ENCODE measurements around the gene F12.
"Not testable (repeated sequence)": the region's sequence is repeated elsewhere in the genome, so short reads cannot be mapped to it uniquely, and the experiment has no call there.

F12 gene

DNA sequence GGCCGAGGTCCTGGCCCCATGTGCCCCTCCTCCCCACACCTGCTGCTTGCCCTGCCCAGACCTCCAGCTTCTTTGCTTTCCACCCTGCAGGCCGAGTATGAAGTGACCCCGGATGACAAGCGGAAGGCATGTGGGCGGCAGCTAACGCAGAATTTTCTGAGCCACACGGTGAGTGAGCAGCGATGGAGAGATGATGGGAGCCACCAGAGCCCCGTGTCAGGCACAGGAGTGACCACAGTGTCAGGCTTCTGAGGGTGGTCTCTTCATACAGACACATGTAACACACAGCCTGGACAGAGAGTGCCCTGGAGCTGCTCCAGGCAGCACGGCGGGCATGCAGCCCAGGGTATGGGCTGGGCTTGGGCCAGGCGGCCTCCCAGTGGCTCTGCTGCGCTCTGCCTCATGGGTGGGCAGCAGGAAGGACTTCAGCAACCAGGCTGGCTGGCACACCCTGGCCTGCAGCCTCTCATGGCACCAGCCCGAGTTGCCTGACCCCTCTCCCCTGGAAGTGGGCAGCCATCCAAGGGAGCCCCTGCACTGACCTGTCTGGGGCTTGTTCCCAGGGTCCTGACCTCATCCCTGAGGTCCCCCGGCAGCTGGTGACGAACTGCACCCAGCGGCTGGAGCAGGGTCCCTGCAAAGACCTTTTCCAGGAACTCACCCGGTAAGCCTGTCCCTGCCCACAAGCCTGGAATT lies 22.9 kb upstream of the F12 start:
- DNase-seq, result no peak

DNA sequence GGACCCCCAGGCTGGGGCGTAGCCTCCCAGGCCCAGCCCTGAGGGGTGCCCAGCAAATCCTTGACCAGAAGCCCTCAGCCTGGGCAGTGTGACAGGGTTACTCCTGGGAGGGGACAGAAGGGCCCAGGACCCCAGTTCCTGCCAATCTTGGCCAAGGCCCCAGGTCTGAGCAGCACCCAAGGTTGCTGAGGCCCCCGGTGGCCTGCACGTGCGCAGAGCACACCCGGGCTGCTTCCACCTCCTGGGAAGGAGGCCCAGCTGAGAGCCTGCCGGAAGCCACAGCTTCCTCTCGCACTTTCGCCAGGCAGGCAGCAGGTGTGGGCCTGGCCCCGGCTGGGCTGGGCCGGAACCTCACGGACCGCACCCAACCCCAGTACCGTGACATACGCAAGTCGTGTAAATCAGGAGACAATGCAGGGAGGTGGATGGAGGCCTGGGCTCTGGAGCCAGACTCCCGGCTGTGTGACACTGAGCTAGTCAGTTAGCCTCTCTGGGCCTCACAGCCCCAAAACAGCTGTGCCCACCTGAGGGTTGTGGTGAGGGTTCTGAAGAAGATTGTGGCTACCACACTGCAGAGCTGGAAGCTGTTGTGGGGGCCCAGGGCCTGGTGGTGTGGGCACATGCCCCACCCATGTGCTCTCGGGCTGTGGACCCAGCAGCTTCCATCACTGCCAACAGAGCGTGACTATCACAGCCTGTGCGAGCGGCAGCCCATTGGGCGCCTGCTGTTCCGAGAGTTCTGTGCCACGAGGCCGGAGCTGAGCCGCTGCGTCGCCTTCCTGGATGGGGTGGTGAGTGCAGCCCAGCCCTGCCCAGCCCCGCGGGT lies 22.2 kb upstream of the F12 start:
- peak in 3 of 4 experiments; percentile 41 to 55 (median 54) for DNase-seq

GRCh38 chr5:177430972-177431316 lies 21.6 kb upstream of the F12 start:
- DNase-seq, result no peak

DNA sequence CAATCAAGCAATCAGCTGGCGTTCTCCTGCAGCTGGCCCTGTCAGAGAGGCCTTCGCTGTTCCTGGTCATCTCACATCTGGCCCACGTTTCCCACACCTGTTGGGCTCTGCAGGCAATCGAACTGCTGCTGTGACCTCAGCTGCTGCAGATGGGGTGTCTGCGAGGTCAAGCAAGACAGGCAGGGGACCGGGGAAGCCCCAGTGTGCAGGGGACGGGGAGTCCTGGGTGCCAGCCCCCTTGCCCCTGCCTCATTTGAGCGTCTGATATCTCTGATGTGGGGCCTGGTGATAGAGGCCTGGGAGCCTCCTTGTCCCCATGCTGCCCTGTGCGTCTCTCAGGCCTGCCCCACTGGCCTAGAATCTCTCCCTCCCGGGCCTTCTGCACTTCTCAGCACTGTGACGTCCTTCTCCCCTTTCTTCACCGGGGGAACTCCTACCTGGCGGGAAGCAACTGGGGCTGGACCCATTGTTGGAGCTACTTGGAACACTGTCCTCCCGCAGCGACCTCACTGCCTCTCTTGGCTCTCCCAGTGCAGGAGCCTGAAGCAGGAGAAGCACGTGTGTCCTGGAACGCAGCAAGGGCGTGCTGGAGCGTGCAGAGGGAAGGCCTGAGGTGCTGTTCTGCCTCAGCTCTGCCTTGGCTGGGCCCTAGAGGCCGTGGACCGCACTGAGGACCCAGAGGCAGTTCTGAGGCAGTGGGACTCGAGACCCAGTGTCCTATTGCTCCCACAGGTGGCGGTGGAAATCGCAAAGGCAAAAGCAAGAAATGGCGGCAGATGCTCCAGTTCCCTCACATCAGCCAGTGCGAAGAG lies 21.0 kb upstream of the F12 start:
- DNase-seq, result no peak

DNA sequence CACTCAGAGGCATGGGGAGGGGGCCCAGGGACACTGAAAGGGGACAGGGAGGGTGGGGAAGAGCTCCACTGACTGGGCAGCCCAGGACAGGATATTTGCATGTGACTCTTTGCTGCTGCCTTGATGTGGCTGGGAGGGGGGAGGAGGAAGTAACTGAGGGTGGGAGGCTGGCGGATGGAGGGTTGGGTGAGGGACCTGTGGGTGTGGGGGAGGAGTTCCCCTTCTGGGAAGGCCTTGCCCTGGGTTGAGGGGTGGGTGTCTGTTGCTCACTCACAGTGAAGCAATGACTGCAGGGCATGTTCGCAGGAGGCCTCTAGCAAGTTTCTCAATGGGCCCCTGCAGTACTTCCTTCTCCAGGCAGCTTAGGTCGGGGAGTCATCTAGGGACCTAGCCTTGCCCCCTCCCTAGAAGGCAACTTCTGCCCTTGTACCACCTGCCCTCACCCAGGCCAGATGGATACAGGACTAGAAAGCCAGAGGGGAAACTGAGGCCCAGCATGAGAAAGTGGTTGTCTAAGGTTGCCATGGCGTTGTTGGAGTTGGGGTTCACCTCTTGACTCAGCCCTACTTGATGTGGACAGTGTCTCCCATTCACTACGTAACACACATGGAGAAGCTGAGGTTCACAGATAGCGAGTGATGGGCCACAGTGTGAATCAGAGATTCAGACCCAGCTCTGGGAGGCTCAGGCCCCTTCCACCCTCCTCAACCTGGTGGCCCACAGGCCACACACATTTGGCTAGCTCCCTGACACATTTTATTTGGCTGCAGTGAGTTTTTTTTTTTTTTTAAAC lies 20.1 kb upstream of the F12 start:
- DNase-seq, result peak; percentile 92 to 98 (median 96)

- DNase-seq, result peak; percentile 34 to 62 (median 51)
Measured at GRCh38 chr5:177428574-177429217, 19.3 kb upstream of the F12 start.

DNA sequence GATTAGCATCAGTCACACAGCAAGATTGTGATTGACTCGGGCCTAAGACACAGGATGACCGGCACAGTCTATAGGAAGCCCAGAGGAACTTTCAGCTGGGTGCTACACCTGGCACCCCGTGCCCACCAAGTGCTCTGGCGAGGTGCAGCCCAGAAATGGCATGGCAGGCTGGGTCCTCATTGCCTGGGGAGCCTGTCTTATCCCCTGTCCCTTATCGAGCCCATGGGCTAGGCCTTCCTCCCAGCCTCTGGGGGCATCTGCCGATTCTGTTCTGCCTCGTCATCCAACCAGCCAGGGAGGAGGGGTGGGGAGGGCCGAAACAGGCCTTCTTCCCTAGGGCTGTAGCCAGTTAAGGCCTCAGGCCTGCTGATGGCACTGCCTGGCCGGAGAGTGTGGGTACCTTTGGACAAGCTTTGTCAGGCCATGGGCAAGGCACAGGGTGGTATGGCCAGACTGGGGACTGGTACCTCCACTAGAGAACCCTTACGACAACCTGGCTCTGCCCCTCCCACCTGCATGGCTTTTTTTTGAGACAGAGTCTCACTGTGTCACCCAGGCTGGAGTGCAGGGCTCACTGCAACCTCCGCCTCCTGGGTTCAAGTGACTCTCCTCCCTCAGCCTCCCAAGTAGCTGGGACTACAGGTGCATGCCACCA lies 18.7 kb upstream of the F12 start:
- peak in 3 of 4 experiments; percentile 58 to 67 (median 61) for DNase-seq

- peak; percentile 38 to 45 (median 40) for DNase-seq
Measured at GRCh38 chr5:177427211-177427822, 18.0 kb upstream of the F12 start.

DNA sequence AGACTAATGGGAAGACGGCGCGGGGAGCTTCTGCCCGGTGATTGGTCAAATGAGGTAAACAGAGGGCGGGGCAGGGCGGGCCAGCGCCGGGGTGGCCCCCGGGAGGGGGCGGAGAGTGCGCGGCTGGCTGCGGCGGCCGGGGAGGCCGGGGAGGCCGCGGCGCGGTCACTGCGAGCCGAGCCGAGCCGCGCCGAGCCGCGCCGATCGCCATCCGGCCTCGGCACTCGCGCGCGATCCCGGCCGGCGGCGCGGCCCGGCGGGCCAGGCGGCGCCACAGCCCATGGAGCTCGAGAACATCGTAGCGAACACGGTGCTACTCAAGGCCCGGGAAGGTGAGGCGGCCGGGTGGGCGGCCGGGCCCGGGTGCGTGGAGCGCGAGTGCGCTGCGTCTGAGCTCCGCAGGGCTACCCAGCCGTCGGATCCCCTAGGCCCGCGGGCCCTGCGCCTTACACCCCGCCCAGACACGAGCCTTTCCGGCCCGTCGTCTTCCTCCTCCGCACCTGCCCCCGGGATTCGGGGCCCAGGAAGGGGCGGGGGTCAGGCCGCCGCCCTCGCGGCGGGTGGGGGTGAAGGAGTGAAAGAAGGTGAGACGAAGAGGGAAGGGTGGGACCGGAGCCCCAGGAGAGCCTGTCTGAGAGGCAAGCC lies 17.3 kb upstream of the F12 start, which contains the start of gene GRK6:
Gene GRK6 (plus strand): TSS at position 111 of the 645 bp plus-strand sequence. CDS start 170 bp downstream, at position 281.
- DNase-seq, result peak; percentile 53 to 75 (median 62)

GRCh38 chr5:177425801-177426565 lies 16.6 kb upstream of the F12 start:
- DNase-seq, result peak; percentile 100

DNA sequence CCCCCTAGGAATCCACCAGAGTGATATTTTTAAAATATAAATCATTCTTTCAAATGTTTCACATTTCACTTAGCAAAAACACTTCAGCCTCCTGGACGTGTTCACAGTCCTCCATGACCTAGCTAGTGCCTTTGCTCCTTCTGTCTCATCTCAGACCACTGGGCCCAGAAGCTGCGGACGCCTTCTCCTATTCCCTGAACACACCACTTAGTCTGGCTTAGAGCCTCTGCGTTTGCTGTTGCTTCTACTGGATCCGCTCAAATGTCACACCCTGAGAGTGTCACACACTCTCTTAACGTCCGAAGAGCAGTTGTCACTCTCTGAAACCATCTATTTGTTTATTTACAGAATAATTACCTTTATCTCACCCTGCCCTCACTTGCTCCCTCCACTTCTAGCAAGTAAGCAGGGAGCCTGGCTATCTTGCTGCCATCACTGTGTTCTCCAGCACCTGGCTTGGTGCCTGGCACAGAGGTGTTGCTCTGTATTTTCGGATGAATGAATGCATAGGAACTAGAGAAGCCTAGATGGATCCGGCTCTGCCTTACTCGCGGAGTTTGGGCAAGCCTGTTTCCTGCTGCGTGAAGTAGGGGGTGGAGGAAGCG lies 15.9 kb upstream of the F12 start:
- DNase-seq, result no peak

- no peak for DNase-seq
Measured at GRCh38 chr5:177423671-177424070, 14.3 kb upstream of the F12 start.

GRCh38 chr5:177421062-177421798 lies 11.9 kb upstream of the F12 start:
- DNase-seq, result peak in 1 of 4 experiments; percentile 35

- DNase-seq, result not testable (repeated sequence)
Measured at GRCh38 chr5:177420472-177420871, 11.1 kb upstream of the F12 start.

- DNase-seq, result no peak
Measured at GRCh38 chr5:177419046-177419445, 9.7 kb upstream of the F12 start.

DNA sequence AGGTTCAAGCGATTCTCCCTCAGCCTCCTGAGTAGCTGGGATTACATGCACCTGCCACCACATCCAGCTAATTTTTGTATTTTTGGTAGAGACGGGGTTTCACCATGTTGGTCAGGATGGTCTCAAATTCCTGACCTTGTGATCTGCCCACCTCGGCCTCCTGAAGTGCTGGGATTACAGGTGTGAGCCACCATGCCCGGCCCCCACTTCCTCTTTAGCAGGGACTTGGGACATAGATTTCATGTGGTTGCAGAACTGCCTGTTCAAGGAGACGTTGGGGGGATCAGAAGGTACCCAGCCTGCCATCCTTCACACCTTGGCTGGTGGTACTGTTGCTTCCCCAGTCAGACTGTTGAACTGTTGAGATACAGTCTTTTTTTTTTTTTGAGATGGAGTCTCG lies 7.7 kb upstream of the F12 start:
- not testable (repeated sequence) for DNase-seq

DNA sequence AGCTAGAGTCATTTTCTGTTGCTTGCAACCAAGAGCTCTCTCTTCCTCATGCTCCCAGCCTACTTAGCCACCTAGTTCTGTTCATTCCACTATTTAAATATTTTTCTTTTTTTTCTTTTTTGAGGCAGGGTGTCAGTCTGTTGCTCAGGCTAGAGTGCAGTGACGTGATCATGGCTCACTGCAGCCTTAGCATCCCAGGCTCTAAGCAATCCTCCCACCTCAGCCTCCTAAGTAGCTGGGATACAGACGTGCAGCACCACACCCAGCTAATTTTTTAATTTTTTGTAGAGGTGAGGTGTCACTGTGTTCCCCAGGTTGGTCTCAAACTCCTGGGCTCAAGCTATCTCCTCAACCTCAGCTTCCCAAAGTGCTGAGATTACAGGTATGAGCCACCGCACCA lies 5.1 kb upstream of the F12 start:
- no peak for DNase-seq

DNA sequence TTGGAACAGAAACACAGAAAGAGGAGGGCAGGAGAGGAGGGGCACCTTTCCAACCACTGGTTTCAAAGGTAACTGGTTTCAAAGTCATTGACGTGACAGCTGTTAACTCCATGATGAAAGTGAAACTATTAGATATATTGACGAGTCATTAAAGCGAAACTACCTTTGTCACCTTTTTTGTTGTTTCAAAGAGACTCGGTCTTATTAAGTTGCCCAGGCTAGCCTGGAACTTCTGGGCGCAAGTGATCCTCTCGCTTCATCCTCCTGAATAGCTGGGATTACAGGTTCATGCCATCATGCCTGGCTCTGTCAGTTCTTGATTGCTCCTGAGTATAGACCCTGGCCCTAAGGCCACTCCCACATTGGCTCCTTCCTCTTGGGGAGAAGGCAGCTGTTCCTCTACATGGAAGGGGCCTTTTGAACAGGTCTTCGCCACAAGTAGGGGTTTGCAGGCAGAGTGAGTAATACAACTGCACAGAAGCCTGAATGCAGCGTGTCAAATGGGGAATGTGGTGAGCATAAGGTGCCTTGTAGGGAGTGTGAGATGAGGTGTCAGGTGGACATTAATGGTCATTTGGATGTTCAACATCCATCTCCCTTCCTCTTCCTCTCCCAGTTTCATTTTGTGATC lies 3.4 kb upstream of the F12 start:
- no peak for DNase-seq

Data from suppressor macrophage (primary cell).